NB4 (cell line): ENCODE measurements around the gene COPB2.

Experiments used
- CTCF ChIP-seq: IDR thresholded peaks from one replicate; pipeline ENCODE4 v1.5.1; 2012; ENCODE audit warnings: low read depth, low read length
- MAX ChIP-seq: IDR thresholded peaks from 2 replicates; pipeline ENCODE4 v1.6.1; 2011; ENCODE audit warnings: low read depth, low read length
- MYC ChIP-seq: IDR thresholded peaks from 2 replicates; pipeline ENCODE4 v1.6.1; 2011; ENCODE audit warnings: low read depth, low read length
- POLR2A ChIP-seq: IDR thresholded peaks from 2 replicates; pipeline ENCODE4 v1.6.1; 2011; ENCODE audit warnings: mild to moderate bottlenecking; ENCODE audit not compliant: insufficient read length; ENCODE audit errors: extremely low read depth

- TF ChIP-seq CTCF (no peak), POLR2A (no peak), MAX (no peak), MYC (no peak)
These were observed 33.8 kb upstream of the COPB2 start for GRCh38 chr3:139423232-139423631.
